G401.6 (cell line): ENCODE data around the gene PGLYRP1.

Experiments
- FAIRE-seq: peaks from 2 replicates; lab custom pipeline; 2012; peaks lifted over from hg19 to GRCh38; lab: Jason Lieb, UNC

Gene PGLYRP1

GRCh38 chr19:46031781-46032596 lies 9.1 kb upstream of the PGLYRP1 start:
- no peak for FAIRE-seq

- no peak for FAIRE-seq
These were observed 8.1 kb upstream of the PGLYRP1 start for GRCh38 chr19:46030812-46031550.

- FAIRE-seq: no peak
These were observed 3.0 kb upstream of the PGLYRP1 start for GRCh38 chr19:46025835-46026234.

- FAIRE-seq: no peak
These were observed 492 bp upstream of the PGLYRP1 start for GRCh38 chr19:46023311-46023779.

- no peak for FAIRE-seq
These were observed 807 bp downstream of the PGLYRP1 start for GRCh38 chr19:46022061-46022430.

GRCh38 chr19:46021531-46022041 lies 1.3 kb downstream of the PGLYRP1 start:
- no peak for FAIRE-seq

- FAIRE-seq: no peak
These were observed 2.1 kb downstream of the PGLYRP1 start for GRCh38 chr19:46020819-46021125.

GRCh38 chr19:46019270-46019669 lies 3.6 kb downstream of the PGLYRP1 start:
- no peak for FAIRE-seq

GRCh38 chr19:46018729-46019251 lies 4.1 kb downstream of the PGLYRP1 start:
- FAIRE-seq: no peak

GRCh38 chr19:46017874-46018675 lies 4.8 kb downstream of the PGLYRP1 start:
- no peak for FAIRE-seq

- no peak for FAIRE-seq
These were observed 5.8 kb downstream of the PGLYRP1 start for GRCh38 chr19:46017095-46017429.

GRCh38 chr19:46016426-46017094 lies 6.3 kb downstream of the PGLYRP1 start:
- FAIRE-seq: no peak

- no peak for FAIRE-seq
These were observed 7.0 kb downstream of the PGLYRP1 start for GRCh38 chr19:46015687-46016425.

GRCh38 chr19:46014941-46015686 lies 7.7 kb downstream of the PGLYRP1 start:
- FAIRE-seq: no peak

- FAIRE-seq: no peak
These were observed 8.3 kb downstream of the PGLYRP1 start for GRCh38 chr19:46014534-46014933.

GRCh38 chr19:46009530-46010510 lies 13.0 kb downstream of the PGLYRP1 start:
- FAIRE-seq: peak; percentile 58

GRCh38 chr19:46006411-46006810 lies 16.4 kb downstream of the PGLYRP1 start:
- no peak for FAIRE-seq

- no peak for FAIRE-seq
These were observed 20.1 kb downstream of the PGLYRP1 start for GRCh38 chr19:46002678-46003275.
